ENCODE measurements around the gene TOPAZ1. TPM values are rescaled to one million over a fixed set of nuclear protein-coding genes. Genes with fewer than 3 reads are reported as not detected.

The TOPAZ1 gene
- total RNA-seq, 4 donors from 2014 or later: not detected

- TF ChIP-seq POLR2AphosphoS5 (IDR thresholded peaks at IDR 0.05) (no peak), POLR2A (IDR thresholded peaks at IDR 0.05) (no peak), EP300 (IDR thresholded peaks at IDR 0.05; ENCODE audit: low read depth) (no peak)
- no peak for DNase-seq
- Histone ChIP-seq H3K36me3 (no peaks in the 10 kb centered on the region), H3K4me1 (no peaks in the 10 kb centered on the region), H3K4me3 (no peak overlapping the region), H3K27me3 (peaks cover 18% of the 10 kb centered on the region), H3K27ac (no peak overlapping the region), H3K9me3 (no peaks in the 10 kb centered on the region)
- in situ Hi-C loops (cut with MboI; ENCODE audit: low pct_ligation_motif_present in 1 of 4, low pct_unique_long_range_greater_than_20kb in 1 of 4, low sequenced_read_pairs in 3 of 4) (loop anchor here in 1 of 4 donors (25.0 kb wide), 1 partner anchor 686 kb away; no protein-coding TSS in a partner anchor), intact Hi-C loops (cut with DNase I; ENCODE audit: low total_unique reads) (no loop called here)
- WGBS, 2 donors (ENCODE audit: low coverage in 1 of 2): 62 to 73% methylated on average over 4 to 5 of the region's 5 CpGs
Measured at GRCh38 chr3:44223299-44223698, 18.4 kb upstream of the TOPAZ1 start.

GRCh38 chr3:44224131-44224530 is 17.6 kb upstream of the TOPAZ1 start:
- Histone ChIP-seq H3K27me3 (peaks cover 18% of the 10 kb centered on the region), H3K4me3 (no peak overlapping the region), H3K4me1 (no peaks in the 10 kb centered on the region), H3K27ac (no peak overlapping the region), H3K36me3 (no peaks in the 10 kb centered on the region), H3K9me3 (no peaks in the 10 kb centered on the region)
- DNase-seq: no peak
- no peak for TF ChIP-seq EP300 (IDR thresholded peaks at IDR 0.05; ENCODE audit: low read depth)
- in situ Hi-C loops (cut with MboI; ENCODE audit: low pct_ligation_motif_present in 1 of 4, low pct_unique_long_range_greater_than_20kb in 1 of 4, low sequenced_read_pairs in 3 of 4) (loop anchor here in 1 of 4 donors (25.0 kb wide), 1 partner anchor 687 kb away; no protein-coding TSS in a partner anchor), intact Hi-C loops (cut with DNase I; ENCODE audit: low total_unique reads) (no loop called here)
- 14 to 52% methylated on average over 2 of the region's 2 CpGs for WGBS, 2 donors (ENCODE audit: low coverage in 1 of 2)

- in situ Hi-C loops (cut with MboI; ENCODE audit: low pct_ligation_motif_present in 1 of 4, low pct_unique_long_range_greater_than_20kb in 1 of 4, low sequenced_read_pairs in 3 of 4) (no loop called here), intact Hi-C loops (cut with DNase I; ENCODE audit: low total_unique reads) (no loop called here)
- H3K27ac ChIP-seq: no peak overlapping the region
- H3K9me3 ChIP-seq: no peaks in the 10 kb centered on the region
- H3K4me1 ChIP-seq: no peaks in the 10 kb centered on the region
- 74 to 83% methylated on average over 1 of the region's 1 CpG for WGBS, 2 donors (ENCODE audit: low coverage in 1 of 2)
- no peak for DNase-seq
- no peaks in the 10 kb centered on the region for H3K36me3 ChIP-seq
- peaks cover 18% of the 10 kb centered on the region for H3K27me3 ChIP-seq
- TF ChIP-seq POLR2AphosphoS5 (IDR thresholded peaks at IDR 0.05): no peak
- no peak for TF ChIP-seq EP300 (IDR thresholded peaks at IDR 0.05; ENCODE audit: low read depth)
- TF ChIP-seq CTCF (IDR thresholded peaks at IDR 0.05): no peak
- TF ChIP-seq POLR2A (IDR thresholded peaks at IDR 0.05): no peak
- H3K4me3 ChIP-seq: no peak overlapping the region
Measured at GRCh38 chr3:44226573-44226972, 15.1 kb upstream of the TOPAZ1 start.

- in situ Hi-C loops (cut with MboI; ENCODE audit: low pct_ligation_motif_present in 1 of 4, low pct_unique_long_range_greater_than_20kb in 1 of 4, low sequenced_read_pairs in 3 of 4): no loop called here
- 60 to 75% methylated on average over 3 of the region's 3 CpGs for WGBS, 2 donors (ENCODE audit: low coverage in 1 of 2)
Measured at GRCh38 chr3:44227632-44228031, 14.1 kb upstream of the TOPAZ1 start.

GRCh38 chr3:44228900-44229299 is 12.8 kb upstream of the TOPAZ1 start:
- H3K4me3 ChIP-seq: no peak overlapping the region
- intact Hi-C loops (cut with DNase I; ENCODE audit: low total_unique reads) (no loop called here), in situ Hi-C loops (cut with MboI; ENCODE audit: low pct_ligation_motif_present in 1 of 4, low pct_unique_long_range_greater_than_20kb in 1 of 4, low sequenced_read_pairs in 3 of 4) (no loop called here)
- WGBS, 2 donors (ENCODE audit: low coverage in 1 of 2): 88 to 95% methylated on average over 2 to 4 of the region's 4 CpGs
- DNase-seq: no peak
- peaks cover 8% of the 10 kb centered on the region for H3K27me3 ChIP-seq
- H3K9me3 ChIP-seq: no peaks in the 10 kb centered on the region
- no peak overlapping the region for H3K27ac ChIP-seq
- H3K36me3 ChIP-seq: no peaks in the 10 kb centered on the region
- no peaks in the 10 kb centered on the region for H3K4me1 ChIP-seq
- TF ChIP-seq POLR2A (IDR thresholded peaks at IDR 0.05) (no peak), POLR2AphosphoS5 (IDR thresholded peaks at IDR 0.05) (no peak), CTCF (IDR thresholded peaks at IDR 0.05) (no peak), EP300 (IDR thresholded peaks at IDR 0.05; ENCODE audit: low read depth) (no peak)

More at GRCh38 chr3:44227632-44228031, 14.1 kb upstream of the TOPAZ1 start:
- Histone ChIP-seq H3K27ac (no peak overlapping the region), H3K36me3 (no peaks in the 10 kb centered on the region), H3K4me3 (no peak overlapping the region), H3K27me3 (peaks cover 18% of the 10 kb centered on the region), H3K4me1 (no peaks in the 10 kb centered on the region), H3K9me3 (no peaks in the 10 kb centered on the region)
- no peak for DNase-seq
- intact Hi-C loops (cut with DNase I; ENCODE audit: low total_unique reads): no loop called here
- TF ChIP-seq POLR2AphosphoS5 (IDR thresholded peaks at IDR 0.05) (no peak), POLR2A (IDR thresholded peaks at IDR 0.05) (no peak), CTCF (IDR thresholded peaks at IDR 0.05) (no peak), EP300 (IDR thresholded peaks at IDR 0.05; ENCODE audit: low read depth) (no peak)

All from transverse colon (tissue), 4 donors.